GM18502 (cell line): ENCODE data around the gene GRPEL1.
A peak's percentile ranks its signal among the peaks of the same experiment; 100 is the strongest.
"Not testable (repeated sequence)": the region's sequence is repeated elsewhere in the genome, so short reads cannot be mapped to it uniquely, and the experiment has no call there.

Source experiments
- ATAC-seq: cut with Tn5 transposase; IDR thresholded peaks from one replicate; pipeline ENCODE4 v1.9.1; 2021; ENCODE audit warnings: mild to moderate bottlenecking; ENCODE audit not compliant: unreplicated experiment, poor library complexity

GRPEL1 gene

DNA sequence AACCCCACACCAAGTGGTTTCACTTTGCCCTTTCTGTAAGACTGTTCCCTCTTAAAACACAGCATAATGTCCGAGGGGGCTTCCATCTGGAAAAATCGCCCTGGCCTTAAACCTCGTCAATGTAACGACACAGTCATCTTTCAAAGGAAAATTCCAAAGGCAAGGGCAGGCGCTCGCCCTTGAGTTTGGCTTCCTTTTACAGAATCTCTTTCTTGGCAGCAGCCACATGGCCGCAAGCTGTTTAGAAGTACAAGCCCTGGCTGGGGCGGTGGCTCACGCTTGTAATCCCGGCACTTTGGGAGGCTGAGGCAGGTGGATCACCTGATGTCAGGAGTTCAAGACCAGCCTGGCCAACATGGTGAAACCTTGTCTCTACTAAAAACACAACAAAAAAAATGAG is 27.1 kb upstream of the GRPEL1 start:
- ATAC-seq, result no peak

GRCh38 chr4:7092026-7092425 is 24.2 kb upstream of the GRPEL1 start:
- ATAC-seq, result no peak

DNA sequence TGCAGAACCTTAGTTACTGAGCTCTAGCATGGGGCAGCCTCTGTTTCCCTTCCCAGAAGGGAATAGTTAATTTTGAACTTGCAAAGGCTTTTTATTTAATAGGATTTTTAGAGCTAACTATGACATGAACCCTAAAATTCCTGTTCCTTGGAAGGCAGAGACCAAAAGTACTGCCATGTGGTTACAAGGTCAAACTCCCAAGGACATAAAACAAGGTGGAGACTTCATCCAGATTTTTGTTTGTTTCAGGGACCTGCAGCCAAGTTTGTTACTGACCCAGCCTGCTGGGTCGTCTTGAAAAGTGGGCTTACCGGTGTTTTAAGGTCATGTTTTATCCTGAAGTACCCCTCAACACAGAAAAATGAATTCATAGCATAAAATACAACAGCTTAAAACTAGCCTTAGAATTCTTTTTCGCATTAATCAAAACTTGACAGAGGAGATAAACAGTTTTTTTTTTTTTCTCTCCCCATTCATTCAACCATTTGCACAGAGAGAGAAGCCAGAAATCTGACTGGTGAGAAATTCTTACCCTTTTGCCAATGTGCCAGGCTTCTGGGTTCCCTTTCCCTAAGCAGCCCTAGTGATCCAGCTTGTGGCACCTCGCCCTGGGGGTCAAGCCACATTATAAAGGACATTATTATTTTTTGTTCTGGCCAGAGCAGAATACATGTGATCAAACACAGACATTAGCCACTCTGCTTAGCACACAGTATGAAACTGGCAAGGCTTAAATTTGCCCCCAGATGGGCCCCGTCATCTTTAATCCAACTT is 21.5 kb upstream of the GRPEL1 start:
- ATAC-seq, result no peak

DNA sequence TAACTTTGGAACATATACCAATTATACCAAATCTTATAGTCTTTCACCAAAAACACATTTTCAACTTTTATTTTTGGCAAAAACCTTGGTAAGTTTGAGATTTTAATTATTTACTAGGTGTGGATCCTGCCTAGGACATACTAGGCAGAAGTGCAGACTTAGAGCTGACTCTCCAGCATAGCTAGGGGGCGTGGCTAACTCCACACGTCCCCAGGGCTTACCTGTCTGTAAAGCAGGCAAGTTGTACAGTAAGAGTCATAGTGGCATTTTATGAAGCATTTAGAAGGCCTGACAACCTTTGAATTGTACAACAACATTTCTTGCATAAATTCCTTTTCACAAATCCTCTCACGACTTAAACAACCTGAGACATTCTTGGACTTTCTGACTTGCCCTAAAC is 19.2 kb upstream of the GRPEL1 start:
- ATAC-seq, result no peak

DNA sequence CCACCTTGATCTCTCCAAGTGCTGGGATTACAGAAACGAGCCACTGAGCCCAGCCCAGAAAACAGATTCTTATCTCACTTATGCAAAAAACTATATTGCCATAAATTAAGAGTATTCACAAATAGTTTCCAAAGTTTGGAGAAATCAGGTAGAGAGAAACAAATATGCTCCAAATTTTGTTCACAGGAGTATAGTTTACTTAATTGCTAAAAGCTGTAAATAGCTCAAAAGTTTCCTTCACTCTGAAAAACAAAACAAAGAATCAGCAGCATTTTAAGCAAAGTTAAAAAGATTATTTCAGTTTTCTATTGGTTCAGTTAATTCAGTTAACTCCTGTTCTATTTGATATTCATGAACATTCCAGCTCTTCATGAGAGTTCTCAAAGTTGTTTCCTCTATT is 18.5 kb upstream of the GRPEL1 start:
- no peak for ATAC-seq

- ATAC-seq, result not testable (repeated sequence)
These were observed 16.7 kb upstream of the GRPEL1 start for GRCh38 chr4:7084564-7084961.

DNA sequence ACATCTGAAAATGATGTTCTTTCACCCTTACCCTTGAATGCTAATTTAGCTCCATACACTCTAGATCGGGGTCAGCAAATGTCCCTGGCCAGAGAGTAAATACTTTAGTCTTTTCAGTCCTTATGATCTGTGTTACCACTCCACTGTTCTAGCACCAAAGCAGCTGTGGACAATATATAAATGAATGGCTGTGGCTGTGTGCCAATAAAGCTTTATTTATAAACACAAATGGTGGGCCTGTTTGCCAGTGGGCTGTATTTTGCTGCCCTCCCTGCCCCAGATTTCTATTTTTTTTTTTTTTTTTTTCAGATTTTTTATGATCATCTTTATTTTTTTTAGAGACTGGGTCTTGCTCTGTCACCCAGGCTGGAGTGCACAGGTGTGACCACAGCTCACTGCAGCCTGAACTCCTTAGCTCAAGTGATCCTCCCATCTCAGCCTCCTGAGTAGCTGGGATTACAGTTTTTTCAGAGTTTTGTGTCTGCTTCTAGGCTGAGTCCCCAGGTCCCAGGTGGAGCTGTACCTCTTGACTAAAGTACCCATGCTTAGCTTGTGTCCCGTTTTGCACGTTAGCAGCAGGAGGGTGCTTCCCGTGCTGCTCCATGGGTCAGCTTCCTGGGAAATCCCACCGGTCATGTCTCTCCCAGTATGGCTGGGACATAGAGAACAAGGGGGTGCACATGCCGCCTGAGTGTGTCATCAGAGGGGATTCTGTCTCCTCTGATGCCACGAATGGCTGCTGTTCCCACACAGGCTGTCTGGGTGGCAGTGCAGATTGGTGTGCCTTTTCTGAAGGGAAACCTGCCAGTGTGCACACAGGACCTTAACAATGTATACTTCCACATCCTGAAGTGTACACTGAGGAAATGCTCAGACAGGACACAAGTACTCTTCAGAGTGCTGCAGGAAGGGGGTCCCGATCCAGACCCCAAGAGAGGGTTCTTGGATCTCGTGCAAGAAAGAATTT is 16.0 kb upstream of the GRPEL1 start:
- ATAC-seq, result no peak

- not testable (repeated sequence) for ATAC-seq
These were observed 12.0 kb upstream of the GRPEL1 start for GRCh38 chr4:7079909-7080308.

GRCh38 chr4:7079483-7079882 is 11.6 kb upstream of the GRPEL1 start:
- ATAC-seq, result not testable (repeated sequence)

GRCh38 chr4:7078025-7078424 is 10.2 kb upstream of the GRPEL1 start:
- no peak for ATAC-seq

GRCh38 chr4:7077371-7077770 is 9.5 kb upstream of the GRPEL1 start:
- ATAC-seq, result no peak

DNA sequence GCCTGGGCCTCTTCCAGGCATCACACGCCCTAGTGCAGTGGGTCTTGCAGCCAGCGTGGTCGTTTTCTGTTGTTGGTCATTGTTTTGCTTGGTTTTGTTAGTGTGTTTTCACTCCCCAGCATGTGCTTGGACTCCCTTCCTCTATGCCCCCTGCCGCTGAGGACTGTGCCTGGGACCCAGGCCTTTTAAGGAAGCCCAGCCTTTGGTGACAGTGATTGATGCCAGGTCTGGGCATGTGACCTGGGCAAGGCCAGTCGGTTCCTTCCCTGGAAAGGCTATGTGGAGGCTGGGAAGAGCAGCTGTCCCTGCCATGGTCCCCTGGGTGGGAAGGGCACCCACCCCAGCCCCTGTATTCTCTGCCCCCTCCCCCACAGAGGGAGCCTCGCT is 8.8 kb upstream of the GRPEL1 start:
- no peak for ATAC-seq

DNA sequence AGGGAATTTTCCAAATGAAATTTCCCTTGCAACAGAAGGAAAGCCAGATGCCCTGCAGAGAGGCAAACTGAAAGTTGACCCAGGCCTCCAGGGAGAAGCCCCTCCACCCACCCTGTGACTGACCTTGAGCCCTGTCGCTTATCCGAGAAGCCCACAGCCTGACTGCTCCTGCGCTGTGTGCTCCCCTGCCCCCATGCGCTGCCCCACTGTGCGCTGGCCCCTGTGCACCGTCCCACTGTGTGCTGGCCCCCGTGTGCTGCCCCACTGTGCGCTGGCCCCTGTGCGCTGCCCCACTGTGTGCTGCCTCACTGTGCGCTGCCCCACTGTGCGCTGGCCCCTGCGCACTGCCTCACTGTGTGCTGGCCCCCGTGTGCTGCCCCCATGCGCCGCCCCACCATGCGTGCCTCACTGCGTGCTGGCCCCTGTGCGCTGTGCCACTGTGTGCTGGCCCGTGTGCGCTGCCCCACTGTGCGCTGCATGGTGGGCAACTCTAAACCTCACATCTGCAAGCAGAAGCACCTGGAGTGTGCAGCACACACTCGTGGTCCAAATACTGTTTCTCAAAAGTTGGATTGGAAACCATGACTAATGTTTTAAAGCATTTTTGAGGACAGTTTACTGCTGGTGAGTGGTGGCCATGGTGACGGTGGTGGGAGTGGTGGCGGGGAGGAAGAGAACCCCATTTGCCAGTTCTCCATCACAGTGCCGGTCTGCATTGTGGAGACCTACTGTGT is 8.3 kb upstream of the GRPEL1 start:
- no peak for ATAC-seq

GRCh38 chr4:7074426-7074825 is 6.6 kb upstream of the GRPEL1 start:
- ATAC-seq, result no peak

DNA sequence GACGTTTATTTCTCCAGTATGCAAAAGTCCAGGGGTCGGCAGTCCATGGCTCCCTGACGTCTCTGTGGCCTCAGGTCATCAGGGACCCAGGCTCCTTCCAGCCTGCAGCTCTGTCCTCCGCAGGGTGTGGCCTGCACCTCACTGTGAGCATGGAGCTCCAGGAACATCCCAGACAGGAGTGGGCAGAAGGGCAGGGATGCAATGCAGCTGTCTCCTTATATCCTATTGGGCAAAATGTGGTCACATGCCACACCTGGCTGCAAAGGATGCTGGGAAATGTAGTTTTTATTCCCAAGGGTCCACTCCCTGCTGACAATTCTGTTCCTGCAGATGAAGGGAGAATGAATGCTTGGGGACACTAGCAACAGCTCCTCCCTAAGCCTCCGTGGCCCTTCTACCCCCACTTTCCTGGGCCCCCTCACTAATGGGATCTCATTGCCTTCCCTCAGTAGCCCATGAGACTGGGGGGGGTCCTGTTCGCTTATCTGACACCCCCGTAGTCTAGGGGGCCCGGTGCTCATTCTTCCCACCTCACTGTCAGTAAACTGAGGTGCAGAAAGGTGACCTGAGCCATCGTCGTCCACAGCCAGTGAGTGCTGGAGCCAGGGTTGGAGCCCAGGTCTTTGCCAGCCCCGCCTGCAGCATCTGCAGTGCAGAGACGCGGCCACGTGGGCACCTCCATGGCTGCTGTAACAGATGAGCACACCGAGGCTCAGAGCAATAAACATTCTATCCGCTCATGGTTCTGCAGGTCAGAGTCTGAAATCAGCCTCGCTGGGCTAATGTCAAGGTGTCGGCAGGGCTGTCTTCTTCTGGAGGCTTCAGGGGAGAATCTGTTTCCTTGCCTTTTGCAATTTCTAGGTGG is 5.9 kb upstream of the GRPEL1 start:
- ATAC-seq, result no peak

DNA sequence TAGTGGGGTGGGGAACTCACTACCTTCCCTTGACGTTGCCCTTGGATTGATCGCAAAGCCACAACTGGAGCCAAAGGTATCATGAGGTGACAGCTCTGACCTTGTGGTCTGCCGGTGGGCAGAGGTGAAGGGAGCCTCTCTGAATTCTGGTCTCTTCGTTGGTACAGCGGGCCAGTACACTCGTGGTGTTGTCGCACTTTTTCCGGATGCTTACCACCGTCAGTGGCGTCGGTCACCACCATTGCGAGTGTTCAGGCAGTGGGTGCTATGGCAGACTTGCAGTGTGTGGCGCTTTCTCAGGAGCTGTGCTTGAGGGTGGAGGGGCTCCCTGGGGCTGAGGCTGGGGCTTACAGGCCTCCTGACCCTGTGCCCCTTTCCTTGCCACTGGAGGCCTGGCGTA is 5.2 kb upstream of the GRPEL1 start:
- ATAC-seq, result no peak

DNA sequence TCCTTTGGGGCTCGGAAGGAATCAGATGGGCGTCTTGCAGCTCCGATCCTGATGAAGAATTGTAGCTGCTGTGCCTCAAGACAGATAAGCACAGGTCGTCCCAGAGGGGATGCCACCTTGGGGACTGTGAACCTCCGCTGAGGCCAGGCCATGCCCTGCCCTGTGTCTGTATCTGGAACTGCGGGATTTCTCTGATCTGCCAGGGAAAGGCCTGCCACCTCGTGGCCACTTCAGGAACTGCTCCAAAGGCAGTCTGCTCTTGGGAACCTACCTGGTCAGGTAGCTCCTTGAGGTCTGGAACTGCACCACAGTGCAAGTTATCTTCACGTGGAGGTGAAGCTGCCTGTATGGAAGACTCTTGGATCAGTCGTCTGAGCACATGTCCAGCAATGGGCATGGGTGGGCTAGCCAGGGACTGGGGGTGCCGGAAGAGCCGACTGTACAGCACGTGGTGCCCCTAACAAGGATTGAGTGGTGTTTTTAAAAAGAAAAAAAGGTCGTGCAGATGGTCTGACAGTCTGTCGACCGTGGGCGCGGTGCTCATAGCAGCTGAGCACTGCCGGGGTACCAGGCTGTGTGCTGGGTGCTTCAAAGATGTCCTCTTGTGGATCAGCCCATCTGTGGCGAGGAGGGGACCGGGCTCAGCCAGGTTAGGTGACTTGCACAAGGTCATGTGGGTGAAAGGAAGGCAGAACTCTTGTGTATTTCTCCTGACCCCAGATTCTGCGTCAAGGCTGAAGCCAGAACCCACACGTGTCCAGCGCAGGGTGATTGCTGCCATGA is 3.1 kb upstream of the GRPEL1 start:
- peak; percentile 31 for ATAC-seq

DNA sequence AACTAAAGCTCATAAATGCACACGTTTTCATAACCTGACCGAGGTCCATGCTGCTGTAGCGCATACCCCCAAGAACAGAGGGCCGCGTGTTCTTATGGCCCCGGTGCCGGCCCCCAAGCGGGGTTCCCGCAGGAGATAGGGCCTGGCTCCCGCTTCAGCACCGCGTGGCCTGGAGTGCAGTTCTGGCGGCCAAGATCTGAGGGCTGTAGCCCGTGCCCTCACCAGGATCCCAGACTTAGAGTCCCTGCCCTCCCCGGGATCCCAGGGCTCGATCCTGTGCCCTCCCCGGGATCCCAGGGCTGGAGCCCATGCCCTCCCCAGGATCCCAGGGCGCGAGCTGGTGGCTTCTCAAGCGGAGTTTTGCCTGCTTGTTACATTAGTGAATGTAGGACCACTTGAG is 1.0 kb upstream of the GRPEL1 start:
- ATAC-seq, result no peak

GRCh38 chr4:7068279-7068842 is 497 bp upstream of the GRPEL1 start:
- peak; percentile 28 for ATAC-seq
